Activated CD8-positive, alpha-beta memory T cell treated with anti-CD3 and anti-CD28 coated beads, Interleukin-2, amount 10 ng/mL, durations not matched to agents 7 days and 5 days (primary cell): Measurements from ENCODE around the gene CIB1. TPM values are rescaled to one million over a fixed set of nuclear protein-coding genes. Genes with fewer than 3 reads are reported as not detected.
"Not testable (repeated sequence)": the region's sequence is repeated elsewhere in the genome, so short reads cannot be mapped to it uniquely, and the experiment has no call there.

Source experiments
- ATAC-seq: fragments of 150-1000 bp; cut with Tn5 transposase; one replicate; pipeline ENCODE4 v1.10.0; 2021; ENCODE audit warnings: moderate library complexity
- CTCF ChIA-PET: fragments of 350-600 bp; sonication (Branson Sonifier 250); formaldehyde crosslinking; loops from one replicate; lab custom pipeline; 2021; ENCODE audit warnings: antibody characterized with exemption; lab: Charles Lee
- DNase-seq: peaks from one replicate; pipeline ENCODE4 v3.0.0-alpha.2; 2020
- H3K27ac Mint-ChIP-seq: one replicate; pipeline ENCODE4 v1.8.0; 2021; ENCODE audit warnings: mild to moderate bottlenecking, mixed read lengths
- H3K27me3 Mint-ChIP-seq: one replicate; pipeline ENCODE4 v1.8.0; 2021; ENCODE audit warnings: mixed read lengths
- H3K36me3 Mint-ChIP-seq: one replicate; pipeline ENCODE4 v1.8.0; 2021; ENCODE audit warnings: mild to moderate bottlenecking, mixed read lengths
- H3K4me1 Mint-ChIP-seq: one replicate; pipeline ENCODE4 v1.8.0; 2021; ENCODE audit warnings: mixed read lengths
- H3K4me3 Mint-ChIP-seq: one replicate; pipeline ENCODE4 v1.8.0; 2021; ENCODE audit warnings: mild to moderate bottlenecking, moderate library complexity, mixed read lengths
- H3K9me3 Mint-ChIP-seq: one replicate; pipeline ENCODE4 v1.8.0; 2022; ENCODE audit warnings: low read depth, mixed read lengths
- total RNA-seq, 2 experiments: library from RNA; stranded (reverse); gene quantifications; one replicate each; pipeline ENCODE4 v1.2.3, GENCODE V29; 2021

The CIB1 gene
- total RNA-seq, 2 experiments from 2014 or later = 120 to 127 TPM

DNA sequence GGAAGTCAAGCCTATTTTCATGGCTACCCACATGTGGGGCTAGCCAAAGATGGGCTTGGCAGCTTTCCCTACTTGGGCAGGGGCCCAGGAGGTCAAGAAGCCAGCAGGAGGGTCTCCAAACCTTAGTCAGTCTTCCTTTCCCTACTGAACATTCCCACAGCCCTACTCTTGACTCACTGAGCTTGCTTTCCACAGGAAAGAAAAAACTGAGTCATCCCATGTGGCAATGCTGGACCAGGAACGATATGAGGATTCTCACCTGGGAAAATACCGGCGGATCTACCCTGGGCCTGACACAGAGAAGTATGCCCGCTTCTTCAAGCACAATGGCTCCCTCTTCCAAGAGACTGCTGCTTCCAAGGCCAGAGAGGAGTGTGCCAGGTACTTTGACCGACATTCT, 28.1 kb upstream of the CIB1 start:
- ATAC-seq (no peak), DNase-seq (no peak)
- no peaks in the 10 kb centered on the region for H3K27me3 Mint-ChIP-seq
- no peaks in the 10 kb centered on the region for H3K9me3 Mint-ChIP-seq
- H3K4me1 Mint-ChIP-seq = peaks cover 34% of the 10 kb centered on the region
- CTCF ChIA-PET = interaction anchor here (1.6 kb wide), 1 partner anchor 12 kb away, joined by 4 read pairs; the partner anchor contains the start of gene TTLL13
- H3K27ac Mint-ChIP-seq = no peak overlapping the region
- H3K36me3 Mint-ChIP-seq = peaks cover 4% of the 10 kb centered on the region
- no peak overlapping the region for H3K4me3 Mint-ChIP-seq

DNA sequence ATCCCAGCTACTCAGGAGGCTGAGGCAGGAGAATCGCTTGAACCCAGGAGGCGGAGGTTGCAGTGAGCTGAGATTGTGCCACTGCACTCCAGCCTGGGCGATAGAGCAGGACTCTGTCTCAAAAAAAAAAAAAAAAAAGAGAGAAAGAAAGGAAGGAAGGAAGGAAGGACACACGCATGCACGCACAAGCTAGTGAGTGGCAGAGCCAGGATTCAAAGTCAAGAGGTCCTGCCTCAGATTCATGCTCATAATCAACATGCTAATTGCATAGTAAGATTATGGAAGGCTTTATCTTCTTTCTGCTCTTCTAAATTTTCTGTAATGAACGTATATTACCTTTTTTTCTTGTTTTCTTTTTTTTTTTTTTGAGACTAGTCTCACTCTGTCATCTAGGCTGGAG, 27.0 kb upstream of the CIB1 start:
- CTCF ChIA-PET = interaction anchor here (0.7 to 1.6 kb wide), 4 partner anchors 11 to 960 kb away, joined by 3 to 4 read pairs (median 3); partner anchors contain the start of gene TTLL13
- H3K9me3 Mint-ChIP-seq, H3K27me3 Mint-ChIP-seq, H3K27ac Mint-ChIP-seq, ATAC-seq, H3K4me3 Mint-ChIP-seq, DNase-seq, H3K36me3 Mint-ChIP-seq: not testable (repeated sequence)
- peaks cover 31% of the 10 kb centered on the region for H3K4me1 Mint-ChIP-seq

DNA sequence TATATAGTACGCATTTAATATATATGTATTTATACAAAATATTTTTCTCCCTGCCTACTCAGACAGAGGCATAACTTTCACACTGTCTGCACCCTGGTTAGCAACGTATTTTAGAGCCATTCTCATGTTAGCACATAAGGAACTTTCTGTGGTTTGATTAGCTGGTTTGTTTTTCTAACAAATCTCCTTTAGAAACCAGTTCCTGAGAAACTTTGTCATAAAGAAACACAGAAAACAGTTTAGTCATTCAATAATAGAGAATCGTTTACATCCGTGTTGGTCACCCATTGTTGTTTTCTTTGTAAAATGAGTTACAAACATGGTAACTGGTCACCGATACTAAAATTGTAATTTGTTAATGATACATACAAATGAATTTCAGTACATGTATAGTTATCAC, 25.8 kb upstream of the CIB1 start:
- Mint-ChIP-seq H3K27me3 (no peaks in the 10 kb centered on the region), H3K4me1 (peaks cover 27% of the 10 kb centered on the region), H3K9me3 (no peaks in the 10 kb centered on the region), H3K27ac (peak overlapping the region; percentile 74), H3K36me3 (peaks cover 1% of the 10 kb centered on the region), H3K4me3 (no peak overlapping the region)
- CTCF ChIA-PET = interaction anchor here (0.6 to 1.4 kb wide), 3 partner anchors 27 to 80 kb away, joined by 3 to 5 read pairs (median 4); no protein-coding TSS in a partner anchor
- DNase-seq = no peak
- ATAC-seq = peak; percentile 76

DNA sequence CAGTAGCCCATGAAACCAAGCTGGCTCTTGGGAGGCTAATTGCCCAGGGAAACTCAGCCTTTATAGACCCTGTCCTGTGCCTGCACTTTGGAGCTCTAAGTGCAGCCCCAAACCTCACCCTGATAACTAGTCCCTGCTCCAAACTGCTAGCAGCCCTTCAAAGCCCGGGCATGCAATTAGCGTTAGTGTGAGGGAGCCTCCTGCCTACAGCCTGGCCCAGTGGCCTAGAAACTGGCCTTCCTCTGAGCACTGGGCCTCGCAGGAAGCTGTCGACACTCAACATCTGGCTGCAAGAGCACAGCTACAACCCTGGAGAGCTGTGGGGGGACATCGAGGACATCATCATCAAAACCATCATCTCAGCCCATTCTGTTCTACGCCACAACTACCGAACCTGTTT, 24.0 kb upstream of the CIB1 start:
- Mint-ChIP-seq H3K36me3 (peaks cover 1% of the 10 kb centered on the region), H3K4me1 (peaks cover 19% of the 10 kb centered on the region), H3K27ac (no peak overlapping the region), H3K4me3 (no peak overlapping the region), H3K9me3 (no peaks in the 10 kb centered on the region), H3K27me3 (no peaks in the 10 kb centered on the region)
- CTCF ChIA-PET = interaction anchor here (1.0 kb wide), 1 partner anchor 9 kb away, joined by 4 read pairs; the partner anchor contains the start of gene TTLL13
- no peak for ATAC-seq
- DNase-seq = no peak

DNA sequence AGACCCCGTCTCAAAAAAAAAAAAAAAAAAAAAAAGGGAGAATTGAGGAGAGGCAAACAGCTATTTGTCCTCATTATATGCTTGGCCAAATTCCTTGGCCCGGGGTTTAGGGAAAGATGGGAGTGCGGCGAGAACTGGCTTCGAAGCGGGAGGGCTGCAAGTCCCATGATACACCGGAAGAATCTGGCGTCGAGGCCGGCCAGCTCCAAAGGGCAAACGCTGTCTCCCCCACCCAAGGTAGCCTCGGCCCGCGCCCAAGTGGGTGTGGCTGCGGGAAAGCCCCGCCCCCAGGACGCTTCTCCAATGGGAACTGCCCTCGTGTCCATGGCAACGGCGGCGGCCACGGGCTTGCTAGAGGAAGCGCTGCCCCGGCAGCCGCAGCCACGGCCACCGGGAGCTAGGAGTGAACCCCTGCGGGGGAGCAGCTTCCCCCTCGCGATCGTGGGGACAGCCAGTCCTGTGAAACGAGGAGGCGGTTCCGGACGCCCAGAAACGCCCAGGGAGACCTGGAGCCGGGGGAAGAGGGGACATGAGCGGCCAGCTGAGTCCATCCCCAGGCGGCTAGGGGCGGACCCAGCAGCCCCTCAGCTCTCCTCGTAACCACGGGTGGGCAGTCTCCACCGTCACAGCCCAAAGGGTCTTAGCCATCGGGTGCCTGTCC, 15.6 kb upstream of the CIB1 start, which contains the start of gene TTLL13:
TTLL13 (plus strand) TSS at position 354 of the 661 bp plus-strand sequence. CDS start 1,075 bp downstream, outside the sequence.
- peaks cover 14% of the 10 kb centered on the region for H3K4me1 Mint-ChIP-seq
- H3K27ac Mint-ChIP-seq = no peak within 1 kb of the TSS
- peak; percentile 82 for ATAC-seq
- DNase-seq = peak; percentile 83
- peak within 1 kb of the TSS; percentile 47 for H3K4me3 Mint-ChIP-seq
- no peaks in the 10 kb centered on the region for H3K9me3 Mint-ChIP-seq
- H3K36me3 Mint-ChIP-seq = no peaks in the 10 kb centered on the region
- no peaks in the 10 kb centered on the region for H3K27me3 Mint-ChIP-seq
- CTCF ChIA-PET = interaction anchor here (0.6 to 2.9 kb wide), 8 partner anchors 8 to 44 kb away, joined by 3 to 10 read pairs (median 4); no protein-coding TSS in a partner anchor

DNA sequence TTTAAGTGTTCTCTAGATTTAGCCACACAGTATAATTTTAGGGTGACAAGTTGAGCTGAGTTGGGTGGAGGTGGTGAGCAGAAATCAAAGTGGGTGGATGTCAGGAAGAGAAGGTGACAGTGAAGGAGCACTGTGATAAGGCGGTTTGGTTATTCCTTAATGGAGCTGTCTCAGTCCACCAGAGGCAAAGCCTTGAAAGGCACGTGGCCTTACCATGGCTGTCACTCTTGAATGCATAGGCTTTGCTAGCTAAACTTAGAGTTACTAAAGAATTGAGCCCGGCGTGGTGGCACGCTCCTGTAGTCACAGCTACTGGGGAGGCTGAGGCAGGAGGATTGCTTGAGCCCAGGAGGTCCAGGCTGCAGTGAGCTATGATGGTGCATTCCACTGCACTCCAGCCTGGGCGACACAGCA, 15.1 kb upstream of the CIB1 start:
- no peaks in the 10 kb centered on the region for H3K9me3 Mint-ChIP-seq
- CTCF ChIA-PET = interaction anchor here (1.0 to 2.9 kb wide), 7 partner anchors 9 to 45 kb away, joined by 3 to 10 read pairs (median 4); no protein-coding TSS in a partner anchor
- H3K36me3 Mint-ChIP-seq = no peaks in the 10 kb centered on the region
- no peak for DNase-seq
- no peaks in the 10 kb centered on the region for H3K27me3 Mint-ChIP-seq
- peak overlapping the region; percentile 47 for H3K4me3 Mint-ChIP-seq
- ATAC-seq = peak; percentile 32
- peaks cover 14% of the 10 kb centered on the region for H3K4me1 Mint-ChIP-seq
- H3K27ac Mint-ChIP-seq = no peak overlapping the region

DNA sequence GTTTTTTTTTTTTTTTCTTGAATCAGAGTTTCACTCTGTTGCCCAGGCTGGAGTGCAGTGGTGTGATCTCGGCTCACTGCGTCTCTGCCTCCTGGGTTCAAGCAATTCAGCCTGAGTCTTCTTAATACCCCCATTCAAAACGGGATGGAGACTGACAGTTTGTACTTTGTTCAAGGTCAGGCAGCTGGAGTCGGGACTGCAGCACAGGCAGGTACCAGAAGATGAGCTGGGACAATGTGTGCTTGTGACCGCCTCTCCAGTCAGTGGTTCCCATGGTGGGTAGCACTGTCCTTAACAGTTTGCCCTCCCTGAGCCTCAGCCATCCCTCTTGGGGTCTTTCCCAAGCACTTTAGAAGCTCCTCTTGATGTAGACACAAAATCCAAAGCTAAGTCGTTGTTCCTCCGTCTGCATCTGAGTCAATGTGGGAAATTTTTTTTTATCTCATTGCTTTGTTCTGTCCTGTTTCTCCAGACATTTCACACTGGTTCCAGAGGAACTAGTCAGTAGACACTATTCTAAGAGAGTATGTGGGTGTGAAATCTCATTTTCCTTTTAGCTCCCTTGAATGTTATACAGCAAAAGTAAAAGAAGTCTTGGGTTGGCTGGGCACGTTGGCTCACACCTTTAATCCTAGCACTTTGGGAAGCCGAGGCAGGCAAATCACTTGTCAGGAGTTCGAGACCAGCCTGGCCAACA, 10.3 kb upstream of the CIB1 start:
- no peak overlapping the region for H3K4me3 Mint-ChIP-seq
- CTCF ChIA-PET = interaction anchor here (0.7 to 1.6 kb wide), 2 partner anchors 17 to 57 kb away, joined by 3 read pairs; no protein-coding TSS in a partner anchor
- peaks cover 2% of the 10 kb centered on the region for H3K36me3 Mint-ChIP-seq
- H3K27me3 Mint-ChIP-seq = no peaks in the 10 kb centered on the region
- H3K4me1 Mint-ChIP-seq = peaks cover 8% of the 10 kb centered on the region
- H3K9me3 Mint-ChIP-seq = no peaks in the 10 kb centered on the region
- ATAC-seq (no peak), DNase-seq (no peak)
- no peak overlapping the region for H3K27ac Mint-ChIP-seq

DNA sequence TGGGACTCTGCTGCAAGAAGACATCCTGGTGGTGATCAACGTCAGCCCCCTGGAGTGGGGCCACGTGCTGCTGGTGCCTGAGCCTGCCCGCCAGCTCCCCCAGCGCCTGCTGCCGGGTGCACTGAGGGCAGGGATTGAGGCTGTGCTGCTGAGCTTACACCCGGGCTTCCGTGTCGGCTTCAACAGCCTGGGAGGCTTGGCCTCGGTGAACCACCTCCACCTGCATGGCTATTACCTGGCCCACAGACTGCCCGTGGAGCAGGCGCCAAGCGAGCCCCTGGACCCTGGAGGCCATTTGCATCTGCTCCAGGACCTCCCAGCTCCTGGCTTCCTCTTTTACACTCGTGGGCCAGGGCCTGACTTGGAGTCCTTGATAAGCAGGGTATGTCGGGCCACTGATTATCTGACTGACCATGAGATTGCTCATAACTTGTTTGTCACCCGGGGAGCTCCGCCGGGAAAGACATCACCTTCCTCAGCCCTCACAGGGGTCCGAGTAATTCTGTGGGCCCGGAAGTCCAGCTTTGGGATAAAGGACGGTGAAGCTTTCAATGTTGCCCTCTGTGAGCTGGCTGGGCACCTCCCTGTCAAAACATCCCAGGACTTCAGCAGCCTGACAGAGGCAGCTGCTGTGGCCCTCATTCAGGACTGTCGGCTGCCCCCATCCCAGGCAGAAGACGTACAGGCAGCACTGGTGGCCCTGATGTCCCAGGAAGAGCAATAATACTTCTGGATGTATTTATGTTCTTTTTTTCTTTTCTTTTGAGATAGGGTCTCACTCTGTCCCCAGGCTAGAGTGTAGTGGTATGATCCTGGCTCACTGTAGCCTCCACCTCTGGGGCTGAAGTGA, 7.8 kb upstream of the CIB1 start:
- DNase-seq = no peak
- H3K27ac Mint-ChIP-seq = no peak overlapping the region
- CTCF ChIA-PET = interaction anchor here (1.9 kb wide), 1 partner anchor 20 kb away, joined by 5 read pairs; no protein-coding TSS in a partner anchor
- peaks cover 13% of the 10 kb centered on the region for H3K36me3 Mint-ChIP-seq
- H3K4me1 Mint-ChIP-seq = peaks cover 9% of the 10 kb centered on the region
- no peaks in the 10 kb centered on the region for H3K9me3 Mint-ChIP-seq
- no peak overlapping the region for H3K4me3 Mint-ChIP-seq
- H3K27me3 Mint-ChIP-seq = no peaks in the 10 kb centered on the region
- ATAC-seq = no peak

DNA sequence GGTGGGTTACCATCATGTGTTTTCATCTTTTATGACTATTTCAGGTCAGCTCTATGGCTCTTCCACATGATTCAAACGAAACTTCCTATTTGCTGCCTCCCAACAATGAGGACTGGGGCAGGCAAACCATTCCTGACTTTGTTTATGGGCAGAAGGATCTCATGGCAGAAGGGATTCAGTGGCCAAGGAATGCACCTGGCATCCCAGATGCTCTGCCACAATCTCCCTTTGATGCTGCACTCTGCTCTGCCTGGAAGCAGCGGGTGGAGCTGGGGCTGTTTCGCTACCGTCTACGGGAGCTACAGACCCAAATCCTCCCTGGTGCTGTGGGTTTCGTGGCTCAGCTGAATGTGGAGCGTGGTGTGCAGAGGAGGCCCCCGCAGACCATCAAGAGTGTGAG, 7.1 kb upstream of the CIB1 start:
- CTCF ChIA-PET = interaction anchor here (1.9 kb wide), 1 partner anchor 19 kb away, joined by 5 read pairs; no protein-coding TSS in a partner anchor
- DNase-seq = no peak
- no peak for ATAC-seq
- H3K4me3 Mint-ChIP-seq = no peak overlapping the region
- no peak overlapping the region for H3K27ac Mint-ChIP-seq
- no peaks in the 10 kb centered on the region for H3K27me3 Mint-ChIP-seq
- H3K4me1 Mint-ChIP-seq = peaks cover 12% of the 10 kb centered on the region
- no peaks in the 10 kb centered on the region for H3K9me3 Mint-ChIP-seq
- H3K36me3 Mint-ChIP-seq = peaks cover 19% of the 10 kb centered on the region

DNA sequence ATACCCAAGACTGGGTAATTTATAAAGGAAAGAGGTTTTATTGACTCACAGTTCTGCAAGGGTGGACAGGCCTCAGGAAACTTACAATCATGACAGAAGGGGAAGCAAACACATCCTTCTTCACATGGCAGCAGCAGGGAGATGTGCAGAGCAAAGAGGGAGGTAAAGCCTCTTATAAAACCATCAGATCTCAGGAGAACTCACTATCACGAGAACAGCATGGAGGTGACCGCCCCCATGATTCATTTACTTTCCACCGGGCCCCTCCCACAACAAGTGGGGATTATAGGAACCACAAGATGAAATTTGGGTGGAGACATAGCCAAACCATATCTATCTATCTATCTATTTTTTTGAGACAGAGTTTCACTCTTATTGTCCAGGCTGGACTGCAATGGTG, 5.6 kb upstream of the CIB1 start:
- ATAC-seq (no peak), DNase-seq (no peak)

DNA sequence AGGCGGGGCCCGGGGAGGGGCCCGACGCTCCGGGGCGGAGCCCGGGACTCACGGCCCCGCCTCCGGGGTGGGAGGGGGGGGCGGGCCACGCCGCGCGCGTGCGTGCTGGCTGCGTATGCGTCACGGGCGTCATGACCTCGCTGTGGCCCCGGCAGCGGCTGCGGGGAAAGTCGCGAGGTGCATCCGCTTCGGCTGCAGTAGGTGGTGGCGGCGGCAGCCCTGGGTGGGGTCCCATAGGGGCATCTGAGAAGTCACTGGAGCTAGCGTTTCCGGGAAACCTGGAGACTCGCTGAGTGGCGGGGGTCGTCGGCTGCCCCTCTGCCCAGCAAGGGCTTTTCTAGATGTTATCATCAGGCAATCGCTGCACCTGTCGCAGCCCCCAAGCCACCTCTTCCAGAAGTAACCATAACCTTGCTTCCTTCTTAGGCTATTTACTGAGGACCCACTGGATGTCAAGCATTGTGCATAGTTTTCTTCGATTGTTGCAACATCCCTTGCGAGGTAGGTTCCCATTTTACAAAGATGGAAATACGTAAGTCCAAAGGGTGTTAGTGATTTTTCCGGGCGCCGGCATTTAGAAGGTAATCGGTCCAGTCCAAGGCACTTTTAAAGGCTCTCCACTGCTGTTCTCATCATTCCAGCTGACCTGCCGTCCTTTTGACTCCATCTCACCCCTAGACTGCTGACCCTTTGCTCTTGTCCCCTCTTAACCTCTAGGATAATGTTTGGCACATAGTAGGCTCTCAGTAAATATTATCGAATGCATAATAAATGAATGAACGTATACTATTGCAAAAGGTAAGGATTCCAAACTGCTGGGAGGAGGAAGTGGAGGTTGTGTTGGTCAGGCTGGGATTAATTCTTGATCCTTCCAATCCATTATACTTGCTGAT, 601 bp upstream of the CIB1 start, which contains the start of gene GDPGP1:
GDPGP1 (plus strand) TSS at position 114 of the 893 bp plus-strand sequence. CDS start 6,700 bp downstream, outside the sequence.
- CTCF ChIA-PET = interaction anchor here (1.0 to 4.8 kb wide), 10 partner anchors 14 to 149 kb away, joined by 3 to 35 read pairs (median 4); partner anchors contain the start of genes IDH2 and SEMA4B
- Mint-ChIP-seq H3K36me3 (peaks cover 41% of the 10 kb centered on the region), H3K27me3 (no peaks in the 10 kb centered on the region), H3K4me1 (peaks cover 56% of the 10 kb centered on the region), H3K27ac (peak within 1 kb of the TSS; percentile 94), H3K9me3 (no peaks in the 10 kb centered on the region), H3K4me3 (peak within 1 kb of the TSS; percentile 89)
- ATAC-seq (peak; percentile 73), DNase-seq (no peak)

More for the DNA sequence above, 5.6 kb upstream of the CIB1 start:
- Mint-ChIP-seq H3K4me1 (peaks cover 23% of the 10 kb centered on the region), H3K27me3 (no peaks in the 10 kb centered on the region), H3K27ac (no peak overlapping the region), H3K36me3 (peaks cover 19% of the 10 kb centered on the region), H3K4me3 (no peak overlapping the region), H3K9me3 (no peaks in the 10 kb centered on the region)
- CTCF ChIA-PET = interaction anchor here (0.7 to 2.1 kb wide), 2 partner anchors 10 to 816 kb away, joined by 3 to 10 read pairs; partner anchors contain the start of gene TTLL13
